Measurements from ENCODE around the gene MMP3.
"Not testable (repeated sequence)": the region's sequence is repeated elsewhere in the genome, so short reads cannot be mapped to it uniquely, and the experiment has no call there.

Gene MMP3

GRCh38 chr11:102843489-102843888 is at the start of gene MMP3:
Gene MMP3, minus strand, starts transcription at chr11:102843609. Its CDS starts 63 bp downstream, at chr11:102843546.
- no peaks in the 10 kb centered on the region for H3K4me1 ChIP-seq
- DNase-seq (ENCODE audit: low spot score in 2 of 2): no peak
- H3K9me3 ChIP-seq: no peaks in the 10 kb centered on the region
- no peaks in the 10 kb centered on the region for H3K36me3 ChIP-seq (replicated peaks)
- H3K27me3 ChIP-seq (ENCODE audit: low read depth): peaks cover 5% of the 10 kb centered on the region
- H3K4me3 ChIP-seq: no peak within 1 kb of the TSS
- in situ Hi-C loops (cut with MboI; ENCODE audit: low sequenced_read_pairs): no loop called here

DNA sequence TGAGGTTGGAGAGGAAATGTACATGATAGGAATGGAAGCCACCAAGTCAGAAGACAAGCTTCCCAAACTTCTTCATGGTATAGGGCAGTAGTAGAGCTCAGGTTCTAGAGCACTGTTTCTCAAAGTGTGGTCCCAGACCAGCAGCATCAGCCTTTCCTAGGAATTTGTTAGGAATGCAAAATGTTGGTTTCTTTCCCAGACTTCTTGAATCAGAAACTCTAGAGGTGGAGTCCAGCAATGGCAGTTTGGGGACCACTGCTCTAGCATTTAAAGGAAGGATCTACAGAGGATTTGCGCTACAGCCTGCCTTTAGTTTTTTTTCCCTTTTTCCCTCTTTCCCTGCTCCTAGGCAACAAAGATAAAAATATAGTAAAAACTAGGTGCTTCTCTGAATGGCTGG is 48.3 kb upstream of the MMP3 start:
- no peaks in the 10 kb centered on the region for H3K36me3 ChIP-seq (replicated peaks)
- in situ Hi-C loops (cut with MboI; ENCODE audit: low sequenced_read_pairs): no loop called here
- no peak for DNase-seq (ENCODE audit: low spot score in 2 of 2)
- no peaks in the 10 kb centered on the region for H3K9me3 ChIP-seq
- no peaks in the 10 kb centered on the region; the same call in 1 of the 2 replicates for H3K27me3 ChIP-seq (ENCODE audit: low read depth)
- no peaks in the 10 kb centered on the region for H3K4me1 ChIP-seq
- H3K4me3 ChIP-seq: no peak overlapping the region

DNA sequence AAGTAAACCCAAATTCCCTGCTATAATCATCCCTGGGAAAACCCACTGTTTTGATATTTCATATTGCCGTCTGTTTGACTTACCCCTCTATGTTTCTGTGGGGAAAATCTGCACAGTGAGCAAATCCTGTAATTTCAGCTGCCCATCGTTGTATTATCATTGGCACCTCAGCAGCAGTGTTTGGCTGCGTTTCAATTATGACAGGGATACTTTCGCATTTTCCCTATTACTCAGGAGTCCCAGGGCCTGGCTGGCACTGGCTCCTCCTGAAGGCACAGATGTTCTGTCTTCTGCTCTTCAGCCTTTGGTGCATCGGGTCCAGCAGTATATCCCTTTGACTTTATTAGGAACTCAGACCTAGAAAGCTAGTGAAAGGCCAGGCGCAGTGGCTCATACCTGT is 43.6 kb upstream of the MMP3 start:
- no peaks in the 10 kb centered on the region for H3K4me1 ChIP-seq
- H3K36me3 ChIP-seq (replicated peaks): no peaks in the 10 kb centered on the region
- no peak overlapping the region for H3K4me3 ChIP-seq
- no peaks in the 10 kb centered on the region for H3K9me3 ChIP-seq
- in situ Hi-C loops (cut with MboI; ENCODE audit: low sequenced_read_pairs): no loop called here
- no peak for DNase-seq (ENCODE audit: low spot score in 2 of 2)
- no peaks in the 10 kb centered on the region; the same call in 1 of the 2 replicates for H3K27me3 ChIP-seq (ENCODE audit: low read depth)

DNA sequence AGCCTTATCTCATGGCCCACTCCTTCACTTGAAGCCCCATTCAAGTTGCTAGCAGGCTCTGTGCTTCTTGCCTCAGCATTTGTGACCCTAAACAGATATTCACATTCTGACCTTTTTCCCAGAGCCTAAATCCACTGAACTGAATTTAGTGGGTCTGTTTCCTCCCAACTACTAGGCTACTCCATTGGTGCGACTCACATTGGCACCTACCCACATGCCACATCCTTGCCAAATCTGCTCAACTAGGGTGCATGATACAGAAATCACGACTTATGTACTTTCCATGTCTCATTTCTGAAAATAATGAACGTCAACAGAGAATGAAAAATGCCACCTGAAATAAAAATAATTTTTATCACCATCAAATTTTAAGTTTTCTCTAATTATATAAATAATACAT is 39.7 kb upstream of the MMP3 start:
- Histone ChIP-seq H3K4me3 (no peak overlapping the region), H3K4me1 (no peaks in the 10 kb centered on the region), H3K9me3 (no peaks in the 10 kb centered on the region), H3K27me3 (ENCODE audit: low read depth) (no peaks in the 10 kb centered on the region), H3K36me3 (replicated peaks) (no peaks in the 10 kb centered on the region)
- DNase-seq (ENCODE audit: low spot score in 2 of 2): no peak
- in situ Hi-C loops (cut with MboI; ENCODE audit: low sequenced_read_pairs): no loop called here

DNA sequence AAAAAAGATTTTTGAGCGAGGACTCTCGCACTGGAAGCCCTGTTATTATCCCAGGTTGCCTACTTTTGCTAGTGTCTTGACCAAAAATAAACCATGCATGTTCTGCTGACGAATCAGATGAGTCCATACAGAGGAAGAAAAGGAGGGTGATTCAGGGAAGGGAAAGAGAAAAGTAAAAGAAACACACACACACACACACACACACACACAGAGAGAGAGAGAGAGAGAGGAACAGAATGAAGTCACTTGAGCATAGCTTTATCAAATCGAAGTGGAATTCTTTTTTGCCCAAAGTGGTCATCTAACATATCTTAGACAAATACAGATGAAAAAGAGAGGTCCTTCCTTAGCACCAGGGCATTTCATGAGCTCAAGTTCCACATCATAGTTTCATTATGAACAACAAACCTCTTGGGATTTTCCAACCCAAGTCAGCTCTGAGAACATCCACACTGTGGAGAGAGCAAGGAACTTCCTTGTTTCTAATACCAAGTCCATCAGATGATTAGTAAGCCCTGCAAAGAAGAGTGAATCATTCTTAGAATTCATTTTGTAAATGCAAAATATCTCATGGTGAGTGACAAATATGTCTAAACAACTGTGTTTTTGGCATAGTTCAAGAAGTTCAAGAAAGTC is 39.1 kb upstream of the MMP3 start:
- DNase-seq (ENCODE audit: low spot score in 2 of 2): no peak
- no peak overlapping the region for H3K4me3 ChIP-seq
- H3K27me3 ChIP-seq (ENCODE audit: low read depth): no peaks in the 10 kb centered on the region
- no peaks in the 10 kb centered on the region for H3K9me3 ChIP-seq
- no peaks in the 10 kb centered on the region for H3K36me3 ChIP-seq (replicated peaks)
- H3K4me1 ChIP-seq: no peaks in the 10 kb centered on the region
- in situ Hi-C loops (cut with MboI; ENCODE audit: low sequenced_read_pairs): no loop called here

GRCh38 chr11:102879801-102880200 is 36.4 kb upstream of the MMP3 start:
- DNase-seq (ENCODE audit: low spot score in 2 of 2): no peak
- H3K27me3 ChIP-seq (ENCODE audit: low read depth): no peaks in the 10 kb centered on the region
- H3K9me3 ChIP-seq: no peaks in the 10 kb centered on the region
- H3K4me1 ChIP-seq: no peaks in the 10 kb centered on the region
- no peaks in the 10 kb centered on the region for H3K36me3 ChIP-seq (replicated peaks)
- in situ Hi-C loops (cut with MboI; ENCODE audit: low sequenced_read_pairs): no loop called here
- no peak overlapping the region for H3K4me3 ChIP-seq

DNA sequence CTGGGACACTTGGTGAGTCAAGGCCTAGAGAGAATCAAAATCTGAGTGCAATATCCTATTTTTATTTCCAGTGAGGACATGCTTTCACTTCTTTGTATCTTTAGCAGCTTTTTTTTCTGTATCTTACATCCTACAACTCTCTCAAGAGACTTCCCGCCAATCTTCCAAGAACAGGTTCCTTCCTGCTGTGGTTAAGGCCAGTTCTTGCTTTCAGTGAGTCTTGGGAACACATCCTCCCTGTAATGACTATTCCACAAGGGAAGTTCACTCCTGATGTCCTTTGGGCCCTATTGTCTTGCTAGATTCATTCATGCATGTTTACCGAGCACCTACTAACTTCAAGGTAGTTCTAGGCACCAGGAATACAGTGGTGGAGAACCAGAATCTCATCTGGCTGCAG is 35.2 kb upstream of the MMP3 start:
- no peaks in the 10 kb centered on the region for H3K36me3 ChIP-seq (replicated peaks)
- in situ Hi-C loops (cut with MboI; ENCODE audit: low sequenced_read_pairs): no loop called here
- no peak for DNase-seq (ENCODE audit: low spot score in 2 of 2)

DNA sequence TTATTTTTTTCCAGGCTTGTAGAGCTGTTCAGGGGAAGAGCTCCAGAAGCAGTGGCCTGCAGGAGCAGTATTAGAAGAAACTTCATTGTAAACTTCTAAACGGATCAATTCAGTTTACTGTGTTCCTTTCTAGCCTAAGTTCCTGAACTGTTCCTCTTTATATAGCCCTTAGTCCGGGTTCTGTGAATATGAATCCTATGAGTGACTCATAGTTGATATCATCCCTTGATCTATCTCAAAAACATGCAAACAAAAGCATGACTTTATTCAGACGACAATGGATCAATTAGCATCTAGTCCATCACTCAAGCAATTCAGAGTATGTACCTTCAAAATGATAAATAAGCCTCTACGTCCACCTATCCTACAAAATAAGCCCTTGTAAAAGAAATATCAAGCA is 31.4 kb upstream of the MMP3 start, which contains the start of gene MMP12:
Gene MMP12, minus strand, starts transcription at position 131 of the 400 bp plus-strand sequence. Its CDS starts 45 bp downstream, at position 86.
- no peaks in the 10 kb centered on the region for H3K9me3 ChIP-seq
- in situ Hi-C loops (cut with MboI; ENCODE audit: low sequenced_read_pairs): no loop called here
- H3K4me1 ChIP-seq: no peaks in the 10 kb centered on the region
- H3K4me3 ChIP-seq: no peak within 1 kb of the TSS
- H3K27me3 ChIP-seq (ENCODE audit: low read depth): no peaks in the 10 kb centered on the region
- H3K36me3 ChIP-seq (replicated peaks): no peaks in the 10 kb centered on the region
- no peak for DNase-seq (ENCODE audit: low spot score in 2 of 2)

More for the DNA sequence above, 35.2 kb upstream of the MMP3 start:
- H3K4me3 ChIP-seq: no peak overlapping the region
- H3K9me3 ChIP-seq: no peaks in the 10 kb centered on the region
- H3K4me1 ChIP-seq: no peaks in the 10 kb centered on the region
- H3K27me3 ChIP-seq (ENCODE audit: low read depth): no peaks in the 10 kb centered on the region

- H3K4me3 ChIP-seq; H3K27me3 ChIP-seq (ENCODE audit: low read depth); H3K4me1 ChIP-seq; in situ Hi-C loops (cut with MboI; ENCODE audit: low sequenced_read_pairs); DNase-seq (ENCODE audit: low spot score in 2 of 2); H3K9me3 ChIP-seq; H3K36me3 ChIP-seq (replicated peaks): not testable (repeated sequence)
These were observed 26.1 kb upstream of the MMP3 start for GRCh38 chr11:102869354-102869964.

DNA sequence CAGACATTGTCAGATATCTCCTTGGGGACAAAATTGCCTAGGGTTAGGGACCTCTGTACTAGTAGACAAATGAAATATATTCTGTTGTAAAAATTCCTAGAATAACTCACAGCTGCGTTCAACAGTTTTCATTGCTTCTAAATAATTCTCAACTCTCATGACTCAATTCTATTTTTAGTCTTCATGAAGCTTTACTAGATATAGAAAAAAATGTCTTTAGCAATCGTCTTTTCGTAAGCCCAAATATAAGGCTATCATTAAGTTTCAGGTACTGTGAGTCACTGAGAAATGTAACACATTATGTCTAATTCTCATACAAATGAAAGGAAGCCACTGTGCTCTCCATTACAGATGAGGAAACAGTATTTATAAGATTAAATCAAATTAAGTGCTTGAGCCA is 24.9 kb upstream of the MMP3 start:
- in situ Hi-C loops (cut with MboI; ENCODE audit: low sequenced_read_pairs): no loop called here
- Histone ChIP-seq H3K4me3 (no peak overlapping the region), H3K9me3 (no peaks in the 10 kb centered on the region), H3K27me3 (ENCODE audit: low read depth) (no peaks in the 10 kb centered on the region), H3K4me1 (no peaks in the 10 kb centered on the region), H3K36me3 (replicated peaks) (no peaks in the 10 kb centered on the region)
- no peak for DNase-seq (ENCODE audit: low spot score in 2 of 2)

DNA sequence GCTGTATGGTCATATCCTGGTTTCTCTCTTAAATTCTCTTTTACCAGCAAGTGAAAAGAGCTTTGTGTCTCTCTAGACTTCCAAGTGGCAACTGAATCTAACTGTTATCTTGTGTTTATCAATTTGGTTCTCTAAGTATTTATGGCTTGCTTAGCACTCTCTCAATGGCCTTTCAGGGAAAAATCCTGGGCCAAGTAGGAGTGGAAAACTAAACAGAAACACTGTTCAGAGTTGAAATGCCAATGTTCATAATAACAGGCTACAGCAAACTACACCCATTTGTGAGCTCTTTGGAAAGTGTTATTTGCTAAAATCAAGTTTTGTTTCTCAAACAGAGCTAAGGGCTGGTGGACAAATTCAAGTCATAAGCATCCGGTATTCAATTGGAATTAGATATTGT is 21.3 kb upstream of the MMP3 start:
- in situ Hi-C loops (cut with MboI; ENCODE audit: low sequenced_read_pairs): no loop called here
- 0 out of 2 replicates have a peak, but pooled peaks cover 4% of the 10 kb centered on the region for H3K27me3 ChIP-seq (ENCODE audit: low read depth)
- no peak for DNase-seq (ENCODE audit: low spot score in 2 of 2)
- H3K4me1 ChIP-seq: no peaks in the 10 kb centered on the region
- H3K36me3 ChIP-seq (replicated peaks): no peaks in the 10 kb centered on the region
- H3K4me3 ChIP-seq: no peak overlapping the region
- H3K9me3 ChIP-seq: no peaks in the 10 kb centered on the region

DNA sequence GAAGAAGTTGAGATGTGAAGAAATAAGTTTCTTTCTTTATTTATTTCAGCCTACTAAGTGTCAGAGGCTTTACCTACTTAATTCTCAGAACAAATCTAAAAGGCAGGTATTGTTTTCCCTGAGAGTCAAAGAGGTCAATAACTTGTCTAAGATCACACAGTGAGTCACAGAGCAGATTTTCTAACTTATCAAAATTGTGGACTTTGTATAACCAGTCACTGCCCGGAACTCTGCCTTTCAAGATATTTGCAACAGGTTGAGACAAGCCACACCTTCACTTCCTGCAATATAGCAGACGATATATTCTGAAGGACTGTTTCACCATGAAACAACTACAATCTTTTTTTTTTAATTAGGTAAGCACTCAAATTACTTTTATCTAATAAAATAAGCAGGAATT is 10.5 kb upstream of the MMP3 start:
- no peaks in the 10 kb centered on the region for H3K9me3 ChIP-seq
- H3K4me3 ChIP-seq: no peak overlapping the region
- no peaks in the 10 kb centered on the region for H3K4me1 ChIP-seq
- no peak for DNase-seq (ENCODE audit: low spot score in 2 of 2)
- in situ Hi-C loops (cut with MboI; ENCODE audit: low sequenced_read_pairs): no loop called here
- no peaks in the 10 kb centered on the region for H3K36me3 ChIP-seq (replicated peaks)
- H3K27me3 ChIP-seq (ENCODE audit: low read depth): no peaks in the 10 kb centered on the region; the same call in 1 of the 2 replicates

- DNase-seq (ENCODE audit: low spot score in 2 of 2): no peak
- Histone ChIP-seq H3K9me3 (no peaks in the 10 kb centered on the region), H3K36me3 (replicated peaks) (no peaks in the 10 kb centered on the region), H3K27me3 (ENCODE audit: low read depth) (no peaks in the 10 kb centered on the region; the same call in 1 of the 2 replicates), H3K4me1 (no peaks in the 10 kb centered on the region), H3K4me3 (no peak overlapping the region)
- in situ Hi-C loops (cut with MboI; ENCODE audit: low sequenced_read_pairs): no loop called here
These were observed 9.6 kb upstream of the MMP3 start for GRCh38 chr11:102853055-102853454.

- no peak overlapping the region for H3K4me3 ChIP-seq
- H3K36me3 ChIP-seq (replicated peaks): no peaks in the 10 kb centered on the region
- no peak for DNase-seq (ENCODE audit: low spot score in 2 of 2)
- H3K4me1 ChIP-seq: no peaks in the 10 kb centered on the region
- H3K9me3 ChIP-seq: no peaks in the 10 kb centered on the region
- H3K27me3 ChIP-seq (ENCODE audit: low read depth): no peaks in the 10 kb centered on the region
- in situ Hi-C loops (cut with MboI; ENCODE audit: low sequenced_read_pairs): no loop called here
These were observed 7.8 kb upstream of the MMP3 start for GRCh38 chr11:102850973-102851745.

All from HAP-1 (cell line).